ENCODE results near the gene DEPP1. TPM values are rescaled to one million over a fixed set of nuclear protein-coding genes. Genes with fewer than 3 reads are reported as not detected.

Gene DEPP1
- total and polyA plus RNA-seq, 2 donors (not counting 3 experiments of a cell fraction or from before 2014, with no cell fraction given) = 364 to 951 TPM

DNA sequence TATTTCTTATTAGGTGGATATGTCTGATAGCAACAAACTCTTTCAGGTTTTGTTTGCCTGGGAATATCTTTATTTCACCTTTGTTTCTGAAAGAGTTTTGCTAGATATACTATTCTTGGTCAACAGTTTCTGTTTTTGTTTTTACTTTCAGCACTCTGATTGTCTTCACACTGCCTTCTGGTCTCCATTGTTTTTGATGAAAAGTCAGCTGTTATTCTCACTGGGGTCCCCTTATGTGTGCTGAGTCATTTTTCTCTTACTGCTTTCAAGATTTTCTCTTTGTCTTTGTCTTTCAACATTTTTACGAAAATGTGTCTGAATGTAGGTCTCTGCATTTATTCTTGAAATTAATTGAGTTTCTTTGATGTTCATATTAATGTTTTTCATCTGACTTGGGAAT lies 34.3 kb downstream of the DEPP1 start:
- Histone ChIP-seq H2AFZ (ENCODE audit: low read depth, low read length) (no peak overlapping the region), H3K4me1 (ENCODE audit: control insufficient read depth, extremely low read depth, insufficient read depth, low read length) (no peaks in the 10 kb centered on the region), H4K20me1 (replicated peaks; ENCODE audit: control insufficient read depth, extremely low read depth, insufficient read depth, low read length) (no peaks in the 10 kb centered on the region), H3K27me3 (ENCODE audit: control insufficient read depth in 2 of 2, insufficient read depth in 2 of 2, low read length in 2 of 2) (peaks cover 8 to 12% of the 10 kb centered on the region in 2 experiments), H3K79me2 (ENCODE audit: control insufficient read depth, insufficient read depth, low read length) (no peaks in the 10 kb centered on the region), H3K36me3 (ENCODE audit: control insufficient read depth in 2 of 2, extremely low read depth in 1 of 2, insufficient read depth in 2 of 2, low read length in 2 of 2) (no peaks in the 10 kb centered on the region), H3K9me1 (replicated peaks; ENCODE audit: control insufficient read depth, extremely low read depth, insufficient read depth, low read length) (no peaks in the 10 kb centered on the region), H3K9ac (replicated peaks; ENCODE audit: extremely low read depth, insufficient read depth, low read length) (no peak overlapping the region), H3K4me2 (ENCODE audit: insufficient read depth, low read length) (no peak overlapping the region), H3K4me3 (replicated peaks in 1 of 3; ENCODE audit: insufficient read depth in 1 of 3, low read depth in 1 of 3, low read length in 3 of 3) (no peak overlapping the region), H3K9me3 (replicated peaks; ENCODE audit: control insufficient read depth, insufficient read depth, low read length) (no peaks in the 10 kb centered on the region), H3K27ac (ENCODE audit: insufficient read depth, low read depth, low read length) (no peak overlapping the region)
- TF ChIP-seq GATA2 (IDR thresholded peaks at IDR 0.05; ENCODE audit: insufficient read depth, insufficient read length, low read depth, low read length) = no peak
- no peak for TF ChIP-seq MYC (IDR thresholded peaks at IDR 0.05; ENCODE audit: low read depth, low read length)
- TF ChIP-seq EZH2 (IDR thresholded peaks at IDR 0.05; ENCODE audit: borderline replicate concordance, low read depth, low read length, severe bottlenecking) = no peak
- no peak for TF ChIP-seq POLR2AphosphoS5 (IDR thresholded peaks at IDR 0.05; ENCODE audit: insufficient read depth, low read depth, low read length)
- TF ChIP-seq POLR2A (IDR thresholded peaks at IDR 0.05; ENCODE audit: low read depth, low read length) = no peak
- TF ChIP-seq JUN (IDR thresholded peaks at IDR 0.05; ENCODE audit: borderline replicate concordance, insufficient read depth, insufficient read length, low read depth) = no peak
- TF ChIP-seq FOS (IDR thresholded peaks at IDR 0.05; ENCODE audit: borderline replicate concordance, insufficient read depth, low read length) = no peak
- TF ChIP-seq CTCF (IDR thresholded peaks at IDR 0.05; ENCODE audit: extremely low read depth in 1 of 2, insufficient read depth in 1 of 2, low read depth in 1 of 2, low read length in 2 of 2) = no peak
- TF ChIP-seq MAX (IDR thresholded peaks at IDR 0.05; ENCODE audit: insufficient read depth, insufficient read length) = no peak
- dilution Hi-C loops (cut with MboI; ENCODE audit: extremely low pct_ligation_motif_present, low sequenced_read_pairs) (no loop called here), intact Hi-C loops (cut with micrococcal nuclease) (no loop called here)
- ChIA-PET CTCF (interaction anchor here (0.7 to 1.0 kb wide), 3 partner anchors 10 to 244 kb away, joined by 3 read pairs; no protein-coding TSS in a partner anchor), POLR2A (no interaction called here)
- BruUV-seq (replicated peaks) = no TSS peak
- FAIRE-seq (no peak), DNase-seq (ENCODE audit: low read depth, low spot score) (no peak)
